Prostate gland (tissue), 2 donors: Measurements from ENCODE around the gene NOM1. TPM values are rescaled to one million over a fixed set of nuclear protein-coding genes. Genes with fewer than 3 reads are reported as not detected.

ENCODE experiments used
- DNase-seq: peaks from one replicate; pipeline ENCODE4 v3.0.0-alpha.2; 2019; ENCODE audit warnings: low spot score
- H3K27ac ChIP-seq, 2 donors: fragments of 200-600 bp; sonication (generic); 2 replicates each; pipeline ENCODE4 v1.5.1; 2017 to 2019
- H3K27me3 ChIP-seq: fragments of 200-600 bp; sonication (generic); replicated peaks from 2 replicates; pipeline ENCODE4 v1.5.1; 2019; ENCODE audit not compliant: insufficient read depth
- H3K36me3 ChIP-seq, 2 donors: fragments of 200-600 bp; sonication (generic); 1 replicate in 1 of 2; 2 replicates in 1 of 2; pipeline versions ENCODE4 v1.5.1 to v1.8.1; 2017 to 2019
- H3K4me1 ChIP-seq: fragments of 200-600 bp; sonication (generic); replicated peaks from 2 replicates; pipeline ENCODE4 v1.5.1; 2019
- H3K4me3 ChIP-seq, 2 donors: fragments of 200-600 bp; sonication (generic); 2 replicates each; pipeline ENCODE4 v1.5.1; 2017 to 2019
- H3K9me3 ChIP-seq: fragments of 200-600 bp; sonication (generic); 2 replicates; pipeline ENCODE4 v1.5.1; 2017
- POLR2A ChIP-seq: fragments of 450-650 bp; IDR thresholded peaks from one replicate; pipeline ENCODE4 v1.6.1; 2016; ENCODE audit warnings: antibody characterized with exemption, mild to moderate bottlenecking
- POLR2AphosphoS5 ChIP-seq: sonication (generic); formaldehyde crosslinking; IDR thresholded peaks from one replicate; pipeline ENCODE4 v1.6.1; 2017; ENCODE audit warnings: antibody characterized with exemption
- WGBS: methylation state at CpG from one replicate; pipeline ENCODE4 v1.1.5; 2018; 5-methylcytosine and 5-hydroxymethylcytosine counted together
- intact Hi-C: fragments of 100-400 bp; cut with DNase I; formaldehyde crosslinking; loops from one replicate; pipeline ENCODE4 v1.14.2; 2022
- total RNA-seq, 2 donors: library from RNA; depleted of rRNA; stranded (reverse); fragments of >200 nt; gene quantifications; one replicate each; pipeline ENCODE4 v1.1.0, GENCODE V29; 2016
- TF ChIP-seq, protein P1 (sequence below), 4 experiments: fragments of 200-600 bp in 2 of 4; fragments of 450-650 bp in 2 of 4; sonication (generic) in 2 of 4; IDR thresholded peaks; 1 replicate in 3 of 4; 2 replicates in 1 of 4; pipeline ENCODE4 v1.5.1; 2016 to 2019; ENCODE audit warnings: antibody characterized with exemption in 4 of 4, mild to moderate bottlenecking in 2 of 4, moderate library complexity in 2 of 4

NOM1 gene
- total RNA-seq, 2 donors from 2014 or later = 10.4 to 24.3 TPM

DNA sequence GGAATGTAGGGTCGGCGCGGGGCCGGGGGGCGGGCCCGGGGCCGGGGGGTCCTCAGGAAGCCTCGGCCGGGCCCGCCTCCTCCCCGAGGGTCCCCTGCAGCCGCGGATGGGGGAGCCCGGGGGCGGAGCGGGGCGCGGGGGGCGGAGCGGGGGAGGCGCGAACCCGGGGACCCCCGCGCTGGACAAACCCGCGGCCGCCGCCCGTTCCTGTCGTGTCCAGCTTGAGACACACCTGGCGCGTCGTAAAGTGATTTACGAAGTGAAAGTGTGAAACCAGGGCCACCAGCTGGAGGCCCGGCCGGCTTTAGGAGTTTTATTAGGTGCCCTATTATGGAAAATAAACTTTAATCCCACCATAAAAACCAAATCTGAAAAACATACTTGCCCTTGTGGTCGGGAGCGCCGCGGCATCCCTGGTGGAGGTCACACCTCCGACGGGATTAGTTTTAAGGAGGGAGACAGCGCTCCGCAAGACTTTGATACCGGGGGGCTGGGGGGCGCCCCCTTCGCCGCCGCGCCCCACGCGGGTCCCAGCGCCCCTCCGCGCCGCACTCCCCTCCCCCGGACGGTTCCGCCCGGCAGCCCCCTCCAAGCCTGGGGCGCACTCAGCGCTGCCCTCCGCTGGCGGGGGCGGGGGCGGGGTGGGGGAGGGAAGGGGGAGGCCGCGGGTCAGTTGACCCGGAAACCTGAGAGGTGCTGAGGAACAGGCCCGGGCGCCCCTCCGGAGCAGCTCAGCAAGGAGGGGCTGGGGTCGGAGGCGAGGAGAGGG is 50.6 kb downstream of the NOM1 start:
- H3K4me3 ChIP-seq = peak overlapping the region; percentile 25 to 34
- H3K9me3 ChIP-seq = no peaks in the 10 kb centered on the region
- TF ChIP-seq POLR2AphosphoS5 = no peak
- TF ChIP-seq, protein P1, sequence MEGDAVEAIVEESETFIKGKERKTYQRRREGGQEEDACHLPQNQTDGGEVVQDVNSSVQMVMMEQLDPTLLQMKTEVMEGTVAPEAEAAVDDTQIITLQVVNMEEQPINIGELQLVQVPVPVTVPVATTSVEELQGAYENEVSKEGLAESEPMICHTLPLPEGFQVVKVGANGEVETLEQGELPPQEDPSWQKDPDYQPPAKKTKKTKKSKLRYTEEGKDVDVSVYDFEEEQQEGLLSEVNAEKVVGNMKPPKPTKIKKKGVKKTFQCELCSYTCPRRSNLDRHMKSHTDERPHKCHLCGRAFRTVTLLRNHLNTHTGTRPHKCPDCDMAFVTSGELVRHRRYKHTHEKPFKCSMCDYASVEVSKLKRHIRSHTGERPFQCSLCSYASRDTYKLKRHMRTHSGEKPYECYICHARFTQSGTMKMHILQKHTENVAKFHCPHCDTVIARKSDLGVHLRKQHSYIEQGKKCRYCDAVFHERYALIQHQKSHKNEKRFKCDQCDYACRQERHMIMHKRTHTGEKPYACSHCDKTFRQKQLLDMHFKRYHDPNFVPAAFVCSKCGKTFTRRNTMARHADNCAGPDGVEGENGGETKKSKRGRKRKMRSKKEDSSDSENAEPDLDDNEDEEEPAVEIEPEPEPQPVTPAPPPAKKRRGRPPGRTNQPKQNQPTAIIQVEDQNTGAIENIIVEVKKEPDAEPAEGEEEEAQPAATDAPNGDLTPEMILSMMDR (IDR thresholded peaks at IDR 0.05) = no peak
- no peak for TF ChIP-seq POLR2A
- H3K4me1 ChIP-seq = peaks cover 8% of the 10 kb centered on the region
- no peaks in the 10 kb centered on the region for H3K36me3 ChIP-seq
- H3K27me3 ChIP-seq = peaks cover 31% of the 10 kb centered on the region
- WGBS = under 1% methylated on average over 66 of the region's 75 CpGs
- DNase-seq = no peak
- intact Hi-C loops = no loop called here
- H3K27ac ChIP-seq = no peak overlapping the region

DNA sequence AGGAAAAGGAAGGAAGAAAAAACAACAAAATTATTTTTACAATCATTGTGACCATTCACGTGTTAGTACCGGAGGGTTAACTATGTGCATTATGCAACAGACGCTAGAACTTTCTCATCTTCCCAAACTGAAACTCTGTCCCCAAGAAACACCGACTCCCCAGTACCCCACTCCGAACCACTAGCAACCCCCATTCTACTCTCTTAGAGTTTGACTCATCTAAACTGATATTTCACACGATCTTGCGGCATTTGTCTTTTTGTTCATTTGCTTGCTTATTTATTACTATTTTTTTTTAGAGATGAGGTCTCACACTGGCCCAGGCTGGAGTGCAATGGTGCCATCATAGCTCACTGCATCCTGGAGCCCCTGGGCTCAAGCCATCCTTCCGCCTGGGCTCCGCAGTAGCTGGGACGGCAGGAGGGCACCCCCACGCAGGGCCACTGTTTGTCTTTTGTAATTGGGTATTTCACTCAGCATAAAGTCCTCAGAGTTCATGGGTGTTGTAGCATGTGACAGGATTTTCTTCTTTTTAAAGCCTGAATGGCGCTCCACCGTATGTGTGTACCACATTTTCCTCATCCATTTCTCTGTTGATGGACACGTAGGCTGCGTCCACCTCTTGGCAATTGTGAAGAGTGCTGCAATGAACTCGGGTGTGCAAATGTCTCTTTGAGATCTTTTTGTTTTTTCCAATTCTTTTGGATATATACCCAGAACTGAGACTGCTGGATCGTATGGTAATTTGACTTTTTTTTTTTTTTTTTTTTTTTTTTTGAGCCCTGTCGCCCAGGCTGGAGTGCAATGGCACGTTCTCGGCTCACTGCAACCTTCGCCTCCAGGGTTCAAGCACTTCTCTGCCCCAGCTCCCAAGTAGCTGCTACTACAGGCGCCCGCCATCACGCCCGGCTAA is 51.5 kb downstream of the NOM1 start:
- TF ChIP-seq, protein P1 (IDR thresholded peaks at IDR 0.05) = no peak
- TF ChIP-seq POLR2AphosphoS5 (no peak), POLR2A (no peak)
- DNase-seq = no peak
- intact Hi-C loops = no loop called here
- H3K4me1 ChIP-seq = peaks cover 8% of the 10 kb centered on the region
- no peak overlapping the region for H3K27ac ChIP-seq
- H3K4me3 ChIP-seq = peak overlapping the region in 1 of 2 donors; percentile 34
- H3K9me3 ChIP-seq = no peaks in the 10 kb centered on the region
- WGBS = 18% methylated on average over 25 of the region's 25 CpGs
- peaks cover 37% of the 10 kb centered on the region for H3K27me3 ChIP-seq
- no peaks in the 10 kb centered on the region for H3K36me3 ChIP-seq

DNA sequence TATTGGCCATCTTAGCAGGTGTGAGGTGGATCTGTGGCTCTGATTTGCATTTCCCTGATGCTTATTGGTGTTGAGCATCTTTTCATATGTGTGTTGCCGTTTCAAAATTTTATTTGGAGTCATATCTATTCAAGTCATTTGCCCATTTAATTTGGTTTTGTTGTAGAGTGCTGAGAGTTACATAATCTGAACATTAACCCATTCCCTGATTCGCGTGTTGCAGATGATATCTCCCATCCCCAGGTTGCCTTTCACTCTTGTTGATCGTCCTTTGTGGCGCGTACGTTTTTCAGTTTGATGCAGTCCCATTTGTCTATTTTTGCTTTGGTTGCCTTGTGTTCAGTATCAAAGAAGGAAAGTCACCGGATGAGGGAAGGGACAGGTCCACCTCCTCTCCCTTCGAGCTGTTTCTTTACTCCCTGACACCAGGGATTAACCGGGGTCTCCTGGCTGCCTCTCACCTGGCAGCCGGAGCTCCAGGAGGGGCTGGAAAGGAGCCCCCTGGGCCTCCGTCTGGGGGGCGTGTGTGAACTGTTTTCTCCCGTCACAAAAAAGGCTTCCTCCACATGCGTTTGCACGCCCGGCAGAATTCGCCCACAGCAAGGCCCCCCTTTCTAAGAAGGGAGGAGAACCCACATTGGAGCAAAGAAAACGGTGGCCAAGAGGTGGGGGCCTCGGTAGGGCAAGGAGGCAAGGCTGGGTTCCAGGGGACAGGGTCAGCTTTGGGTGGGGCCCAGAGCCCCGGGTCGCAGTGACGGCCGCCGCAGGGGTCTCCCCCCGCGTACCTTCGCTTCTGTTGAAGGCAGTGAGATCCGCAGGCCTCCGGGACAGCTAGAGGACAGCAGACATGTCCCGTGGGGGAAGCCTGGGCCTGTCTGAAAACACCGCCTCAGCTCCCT is 52.7 kb downstream of the NOM1 start:
- no peak for DNase-seq
- intact Hi-C loops = no loop called here
- no peaks in the 10 kb centered on the region for H3K9me3 ChIP-seq
- H3K36me3 ChIP-seq = no peaks in the 10 kb centered on the region
- no peak overlapping the region for H3K4me3 ChIP-seq
- H3K4me1 ChIP-seq = peaks cover 8% of the 10 kb centered on the region
- TF ChIP-seq, protein P1 (IDR thresholded peaks at IDR 0.05) = no peak
- no peak overlapping the region for H3K27ac ChIP-seq
- 8% methylated on average over 31 of the region's 32 CpGs for WGBS
- peaks cover 49% of the 10 kb centered on the region for H3K27me3 ChIP-seq

DNA sequence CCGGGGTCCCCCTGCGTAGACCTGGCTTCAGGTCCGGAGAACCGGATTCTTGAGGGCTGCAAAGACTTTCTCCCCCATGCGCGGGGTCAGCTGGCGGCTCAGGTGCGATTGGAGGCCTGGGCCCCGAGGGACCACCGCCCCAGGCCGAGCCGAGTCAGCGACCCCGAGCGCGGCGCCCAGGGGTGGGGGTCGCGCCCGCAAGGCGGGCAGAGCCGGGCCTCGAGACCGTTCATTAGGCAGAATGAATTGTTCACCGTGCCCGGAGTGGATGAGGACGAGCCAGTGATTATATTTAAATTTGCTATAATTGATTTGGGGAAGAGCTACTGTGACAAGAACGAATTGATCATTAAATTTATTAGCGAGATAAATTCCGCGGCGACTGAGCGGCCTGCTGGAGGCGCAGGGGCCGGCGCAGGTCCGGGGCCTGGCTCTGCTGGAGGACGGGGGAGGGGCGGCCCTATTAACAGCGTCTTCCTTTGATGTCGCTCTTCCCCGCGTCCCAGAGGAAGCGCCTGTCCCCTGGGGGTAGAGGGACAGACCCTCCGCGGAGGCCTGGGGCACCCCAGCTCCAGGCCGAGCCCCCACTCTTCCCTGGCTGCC is 53.4 kb downstream of the NOM1 start:
- Histone ChIP-seq H3K27ac (no peak overlapping the region), H3K27me3 (peaks cover 50% of the 10 kb centered on the region), H3K9me3 (no peaks in the 10 kb centered on the region), H3K4me1 (peaks cover 8% of the 10 kb centered on the region), H3K4me3 (no peak overlapping the region), H3K36me3 (no peaks in the 10 kb centered on the region)
- intact Hi-C loops = no loop called here
- WGBS = 12% methylated on average over 47 of the region's 47 CpGs
- TF ChIP-seq POLR2AphosphoS5 (no peak), POLR2A (no peak)
- TF ChIP-seq, protein P1 (IDR thresholded peaks at IDR 0.05) = no peak
- no peak for DNase-seq
